SJCRH30 (cell line): ENCODE results near the gene MGMT. TPM values are rescaled to one million over a fixed set of nuclear protein-coding genes. Genes with fewer than 3 reads are reported as not detected.

Source experiments
- DNase-seq, 2 experiments: peaks; one replicate each; pipeline ENCODE4 v3.0.0-alpha.2; 2015 to 2020
- H3K27ac ChIP-seq: fragments of 250-450 bp; sonication (Bioruptor Pico); 2 replicates; pipeline ENCODE4 v1.5.1; 2020; ENCODE audit warnings: mild to moderate bottlenecking, moderate library complexity
- H3K27me3 ChIP-seq: fragments of 250-450 bp; sonication (Bioruptor Pico); 2 replicates; pipeline ENCODE4 v1.5.1; 2020; ENCODE audit warnings: mild to moderate bottlenecking, moderate library complexity
- H3K36me3 ChIP-seq: fragments of 250-450 bp; sonication (Bioruptor Pico); 2 replicates; pipeline ENCODE4 v1.5.1; 2020; ENCODE audit warnings: mild to moderate bottlenecking, moderate library complexity
- H3K4me1 ChIP-seq: fragments of 250-450 bp; sonication (Bioruptor Pico); 2 replicates; pipeline ENCODE4 v1.5.1; 2020; ENCODE audit warnings: mild to moderate bottlenecking, moderate library complexity
- H3K4me3 ChIP-seq: fragments of 250-450 bp; sonication (Bioruptor Pico); 2 replicates; pipeline ENCODE4 v1.5.1; 2020; ENCODE audit warnings: mild to moderate bottlenecking, moderate library complexity
- H3K9me3 ChIP-seq: fragments of 250-450 bp; sonication (Bioruptor Pico); replicated peaks from 2 replicates; pipeline ENCODE4 v1.5.1; 2020; ENCODE audit warnings: mild to moderate bottlenecking, moderate library complexity
- total RNA-seq: library from RNA; depleted of rRNA; stranded (reverse); fragments of >200 nt; shearing (Covaris generic); gene quantifications from 2 replicates; pipeline ENCODE4 v1.2.3, GENCODE V29; 2014

MGMT gene
- total RNA-seq, 1 experiment from 2014 or later: 1.5 TPM

DNA sequence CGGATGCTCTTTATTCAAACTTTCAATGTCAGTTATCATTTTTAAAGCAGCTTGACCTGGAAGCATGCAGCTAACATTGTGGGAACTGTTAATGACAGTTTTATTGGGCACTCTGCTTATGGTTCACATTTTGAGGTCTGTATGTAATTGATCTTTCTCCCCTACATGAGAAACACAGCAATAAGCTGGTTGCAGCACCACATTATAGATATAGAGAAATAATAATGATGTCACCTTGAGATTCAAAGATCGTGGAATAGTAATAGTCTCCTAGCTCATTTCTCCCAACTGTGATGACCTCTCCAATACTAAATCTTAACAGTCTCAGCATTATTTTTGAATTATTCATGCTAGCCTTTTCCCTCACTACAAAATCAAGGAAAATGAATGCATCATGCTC lies 22.7 kb upstream of the MGMT start:
- H3K9me3 ChIP-seq: no peaks in the 10 kb centered on the region
- H3K36me3 ChIP-seq: no peaks in the 10 kb centered on the region
- H3K4me3 ChIP-seq: no peak overlapping the region
- no peak for DNase-seq
- 0 out of 2 replicates have a peak, but pooled peaks cover 3% of the 10 kb centered on the region for H3K4me1 ChIP-seq
- no peak overlapping the region for H3K27ac ChIP-seq
- H3K27me3 ChIP-seq: 0 out of 2 replicates have a peak, but pooled peaks cover 3% of the 10 kb centered on the region

DNA sequence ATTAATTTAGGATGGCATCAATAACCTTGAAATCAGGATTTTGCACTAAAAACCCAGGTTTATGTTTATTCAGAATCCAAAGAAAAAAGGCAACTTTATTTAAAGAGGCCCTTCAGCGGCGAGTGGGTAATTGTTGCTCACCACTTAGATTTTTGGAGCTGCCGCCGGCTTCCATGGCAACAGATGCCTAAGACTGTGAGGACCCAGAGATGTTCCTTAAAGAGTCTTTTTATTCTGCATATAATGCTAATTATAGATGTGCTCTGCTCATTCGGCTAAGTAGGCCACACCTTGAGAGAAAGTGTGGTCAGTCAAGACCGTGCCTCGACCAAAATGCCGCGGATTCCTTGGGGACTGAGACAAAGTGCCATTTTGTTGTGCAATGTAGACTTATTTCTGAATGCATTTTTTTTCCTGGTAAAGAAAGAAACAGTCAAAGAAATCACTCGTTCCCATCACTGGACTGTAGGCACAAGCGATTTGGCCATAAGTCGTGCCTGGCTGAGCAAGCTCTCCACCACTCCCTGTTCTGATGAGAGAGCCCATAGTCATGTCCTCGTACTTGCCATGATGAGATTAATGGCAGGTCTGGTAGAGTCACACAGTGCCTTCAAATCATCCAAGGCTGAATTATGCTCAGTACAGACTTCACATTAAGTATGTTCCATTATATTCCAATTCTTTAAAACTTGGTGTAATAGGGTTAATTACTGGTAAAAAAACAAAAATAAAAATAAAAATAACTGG lies 21.4 kb upstream of the MGMT start:
- 0 out of 2 replicates have a peak, but pooled peaks cover 3% of the 10 kb centered on the region for H3K27me3 ChIP-seq
- H3K4me3 ChIP-seq: no peak overlapping the region
- no peak overlapping the region for H3K27ac ChIP-seq
- H3K9me3 ChIP-seq: no peaks in the 10 kb centered on the region
- DNase-seq: no peak
- 0 out of 2 replicates have a peak, but pooled peaks cover 2% of the 10 kb centered on the region for H3K4me1 ChIP-seq
- H3K36me3 ChIP-seq: no peaks in the 10 kb centered on the region

GRCh38 chr10:129446183-129446581 lies 20.9 kb upstream of the MGMT start:
- DNase-seq: no peak
- H3K27ac ChIP-seq: no peak overlapping the region
- no peaks in the 10 kb centered on the region for H3K36me3 ChIP-seq
- no peak overlapping the region for H3K4me3 ChIP-seq
- no peaks in the 10 kb centered on the region for H3K9me3 ChIP-seq
- H3K27me3 ChIP-seq: 0 out of 2 replicates have a peak, but pooled peaks cover 3% of the 10 kb centered on the region
- no peaks in the 10 kb centered on the region for H3K4me1 ChIP-seq

DNA sequence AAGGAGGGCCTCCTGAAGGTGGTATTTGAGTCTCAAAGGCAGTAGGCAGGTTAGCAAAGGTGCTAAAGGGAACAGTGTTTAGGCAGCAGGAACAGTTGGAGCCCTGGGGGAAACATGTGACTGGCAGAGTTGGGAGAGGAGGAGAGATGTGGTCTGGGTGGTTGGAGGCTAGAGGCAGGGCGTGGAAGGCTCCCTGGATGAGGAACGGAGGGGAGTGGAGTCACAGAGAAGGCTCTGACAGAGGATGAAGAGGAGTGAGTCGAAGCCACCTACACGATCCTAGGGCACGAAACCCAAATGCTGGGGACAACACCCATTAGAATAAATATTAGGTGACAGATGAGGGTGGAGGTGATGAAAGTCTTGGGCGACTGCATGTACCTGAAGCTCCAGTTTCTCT lies 19.6 kb upstream of the MGMT start:
- Histone ChIP-seq H3K9me3 (no peaks in the 10 kb centered on the region), H3K4me3 (no peak overlapping the region), H3K27me3 (0 out of 2 replicates have a peak, but pooled peaks cover 3% of the 10 kb centered on the region), H3K36me3 (no peaks in the 10 kb centered on the region), H3K4me1 (no peaks in the 10 kb centered on the region), H3K27ac (no peak overlapping the region)
- no peak for DNase-seq

DNA sequence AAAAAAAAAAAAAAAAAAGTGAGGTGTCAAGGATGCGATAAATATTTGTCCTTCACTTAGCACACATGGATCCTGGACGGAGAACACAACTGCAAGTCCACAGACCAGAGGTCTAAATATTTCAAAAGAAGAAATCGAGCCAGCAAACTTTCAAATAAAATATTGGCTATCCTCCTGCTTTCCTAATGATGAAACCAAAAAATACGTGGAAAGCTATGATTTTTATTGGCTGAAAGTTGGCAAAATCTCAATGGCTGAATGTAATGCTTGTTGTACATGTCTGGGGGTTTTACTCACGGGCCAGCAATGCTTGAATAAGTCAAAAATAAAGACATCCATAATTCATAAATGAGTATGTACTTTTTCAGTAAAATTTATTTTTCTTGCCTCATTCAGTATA lies 19.0 kb upstream of the MGMT start:
- no peaks in the 10 kb centered on the region for H3K36me3 ChIP-seq
- DNase-seq: no peak
- no peak overlapping the region for H3K4me3 ChIP-seq
- H3K9me3 ChIP-seq: no peaks in the 10 kb centered on the region
- H3K4me1 ChIP-seq: no peaks in the 10 kb centered on the region
- 0 out of 2 replicates have a peak, but pooled peaks cover 3% of the 10 kb centered on the region for H3K27me3 ChIP-seq
- no peak overlapping the region for H3K27ac ChIP-seq

DNA sequence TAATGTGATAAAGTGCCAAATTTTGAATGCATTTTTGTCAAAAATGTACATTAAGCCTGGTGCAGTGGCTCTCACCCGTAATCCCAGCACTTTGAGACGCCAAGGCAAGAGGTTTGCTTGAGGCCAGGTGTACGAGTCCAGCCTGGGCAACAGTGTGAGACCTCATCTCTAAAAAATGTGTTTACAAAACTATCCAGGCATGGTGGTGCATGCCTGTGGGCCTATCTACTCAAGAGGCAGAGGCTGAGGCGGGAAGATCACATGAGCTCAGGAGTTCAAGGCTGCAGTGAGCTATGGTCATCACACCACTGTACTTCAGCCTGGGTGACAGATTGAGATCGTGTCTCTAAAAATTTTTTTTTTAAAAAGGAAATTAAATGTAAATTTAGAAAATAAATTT lies 18.5 kb upstream of the MGMT start:
- no peaks in the 10 kb centered on the region for H3K9me3 ChIP-seq
- H3K27me3 ChIP-seq: 0 out of 2 replicates have a peak, but pooled peaks cover 2% of the 10 kb centered on the region
- H3K4me1 ChIP-seq: no peaks in the 10 kb centered on the region
- no peaks in the 10 kb centered on the region for H3K36me3 ChIP-seq
- no peak overlapping the region for H3K27ac ChIP-seq
- no peak for DNase-seq
- H3K4me3 ChIP-seq: no peak overlapping the region

DNA sequence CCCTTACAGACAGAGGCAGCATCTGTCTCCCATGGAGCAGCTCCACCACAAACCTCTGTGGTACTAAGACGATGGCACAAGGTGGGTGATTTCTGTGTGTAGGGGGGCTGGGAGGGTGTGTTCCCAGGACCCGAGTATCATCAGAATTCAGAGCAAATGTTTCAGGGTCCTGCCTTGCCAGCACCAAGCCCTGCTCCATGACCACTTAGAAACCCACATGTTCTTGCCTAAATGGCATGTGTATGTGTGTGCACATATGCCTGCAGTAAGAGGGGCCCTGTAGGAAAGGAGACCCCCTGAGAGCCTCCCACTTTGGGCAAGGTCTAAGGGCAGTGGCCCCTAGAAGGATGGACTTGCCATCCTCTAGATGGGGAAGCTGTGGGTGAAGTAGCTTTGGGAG lies 17.1 kb upstream of the MGMT start:
- Histone ChIP-seq H3K27ac (no peak overlapping the region), H3K4me1 (no peaks in the 10 kb centered on the region), H3K4me3 (no peak overlapping the region), H3K36me3 (no peaks in the 10 kb centered on the region), H3K27me3 (no peaks in the 10 kb centered on the region), H3K9me3 (no peaks in the 10 kb centered on the region)
- no peak for DNase-seq

DNA sequence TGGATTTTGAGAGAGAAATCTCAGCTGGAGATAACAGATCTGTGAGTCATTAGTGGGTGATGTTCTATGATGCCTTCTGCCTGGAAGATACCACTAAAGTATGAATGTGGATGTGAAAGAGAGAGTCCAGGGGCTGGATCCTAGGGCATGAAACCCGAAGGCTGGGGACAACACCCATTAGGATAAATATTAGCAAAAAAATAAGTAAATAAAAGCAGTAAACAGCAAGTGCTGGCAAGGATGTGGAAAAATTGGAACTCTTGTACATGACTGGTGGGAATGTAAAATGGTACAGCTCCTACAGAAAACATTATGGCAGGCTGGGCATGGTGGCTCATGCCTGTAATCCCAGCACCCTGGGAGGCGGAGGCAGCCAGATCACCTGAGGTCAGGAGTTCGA lies 16.6 kb upstream of the MGMT start:
- no peaks in the 10 kb centered on the region for H3K36me3 ChIP-seq
- H3K9me3 ChIP-seq: no peaks in the 10 kb centered on the region
- no peak overlapping the region for H3K27ac ChIP-seq
- no peaks in the 10 kb centered on the region for H3K4me1 ChIP-seq
- no peaks in the 10 kb centered on the region for H3K27me3 ChIP-seq
- no peak overlapping the region for H3K4me3 ChIP-seq
- no peak for DNase-seq

- no peak overlapping the region for H3K27ac ChIP-seq
Observed at GRCh38 chr10:129455625-129456024, 11.4 kb upstream of the MGMT start.

DNA sequence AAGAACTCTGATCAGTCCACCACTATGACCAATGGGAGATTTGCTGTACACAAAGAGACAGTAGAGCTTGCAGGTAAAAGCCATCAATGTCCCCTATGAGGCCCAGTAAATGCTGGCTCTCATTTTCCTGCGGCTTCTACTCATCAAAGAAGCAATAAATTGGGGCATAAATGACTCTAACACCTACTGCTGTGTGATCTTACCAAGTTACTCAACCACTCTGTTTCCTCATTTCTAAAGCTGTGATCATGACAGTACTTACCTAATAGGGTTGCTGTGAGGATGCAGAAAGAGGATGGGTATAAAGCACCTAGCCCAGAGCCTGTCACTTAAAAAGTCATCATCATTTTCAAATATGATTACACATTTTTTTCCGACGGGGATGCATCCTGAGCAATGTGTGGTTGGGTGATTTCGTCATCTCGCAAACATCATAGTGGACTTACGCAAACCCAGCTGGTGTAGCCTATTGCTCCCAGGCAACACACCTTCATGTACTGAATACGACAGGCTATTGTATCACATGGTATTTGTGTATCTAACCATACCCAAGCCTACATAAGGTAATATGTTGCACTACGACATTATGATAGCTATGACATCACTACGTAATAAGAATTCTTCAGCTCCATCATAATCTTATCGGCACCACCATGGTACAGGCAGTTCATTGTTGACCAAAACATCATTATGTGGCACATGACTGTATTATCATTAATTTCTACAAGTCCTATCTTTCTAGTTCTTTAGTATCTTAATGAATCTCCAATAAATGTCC lies 7.1 kb upstream of the MGMT start:
- DNase-seq: no peak
- Histone ChIP-seq H3K9me3 (no peaks in the 10 kb centered on the region), H3K27me3 (no peaks in the 10 kb centered on the region), H3K27ac (no peak overlapping the region), H3K4me1 (no peaks in the 10 kb centered on the region), H3K36me3 (no peaks in the 10 kb centered on the region), H3K4me3 (no peak overlapping the region)

More at GRCh38 chr10:129455625-129456024, 11.4 kb upstream of the MGMT start:
- no peaks in the 10 kb centered on the region for H3K36me3 ChIP-seq
- H3K27me3 ChIP-seq: no peaks in the 10 kb centered on the region
- no peaks in the 10 kb centered on the region for H3K9me3 ChIP-seq
- no peak overlapping the region for H3K4me3 ChIP-seq
- H3K4me1 ChIP-seq: no peaks in the 10 kb centered on the region
- DNase-seq: no peak

GRCh38 chr10:129462257-129462795 lies 4.7 kb upstream of the MGMT start:
- no peak for DNase-seq
- H3K36me3 ChIP-seq: no peaks in the 10 kb centered on the region
- no peak overlapping the region for H3K4me3 ChIP-seq
- no peaks in the 10 kb centered on the region for H3K9me3 ChIP-seq
- no peaks in the 10 kb centered on the region for H3K27me3 ChIP-seq
- no peak overlapping the region for H3K27ac ChIP-seq
- H3K4me1 ChIP-seq: no peaks in the 10 kb centered on the region

DNA sequence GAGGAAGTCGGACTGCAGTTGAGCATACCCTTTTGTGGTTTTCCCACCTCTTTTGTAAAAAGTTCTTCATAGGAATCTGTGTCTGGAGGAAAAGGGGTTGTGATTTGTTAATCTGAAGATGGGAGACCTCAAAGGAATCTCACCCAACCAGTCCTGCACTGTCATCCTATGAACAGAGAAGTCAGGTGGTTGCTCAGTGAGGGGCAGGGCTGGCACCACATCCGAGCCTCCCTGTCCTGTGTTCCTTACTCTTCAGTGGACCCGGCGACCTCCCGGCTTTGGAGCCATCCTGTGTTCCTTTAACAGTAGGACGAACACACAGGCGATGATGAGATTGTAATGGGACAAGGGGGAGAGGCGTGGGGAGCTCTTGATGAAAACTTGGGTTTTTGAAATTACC lies 2.8 kb upstream of the MGMT start:
- Histone ChIP-seq H3K4me1 (no peaks in the 10 kb centered on the region), H3K27ac (no peak overlapping the region), H3K36me3 (no peaks in the 10 kb centered on the region), H3K9me3 (no peaks in the 10 kb centered on the region), H3K4me3 (no peak overlapping the region), H3K27me3 (no peaks in the 10 kb centered on the region)
- DNase-seq: no peak

GRCh38 chr10:129465796-129466702 lies 992 bp upstream of the MGMT start:
- Histone ChIP-seq H3K36me3 (no peaks in the 10 kb centered on the region), H3K9me3 (no peaks in the 10 kb centered on the region), H3K27me3 (no peaks in the 10 kb centered on the region), H3K4me3 (peak overlapping the region; percentile 50), H3K27ac (no peak overlapping the region), H3K4me1 (no peaks in the 10 kb centered on the region)
- DNase-seq: no peak

DNA sequence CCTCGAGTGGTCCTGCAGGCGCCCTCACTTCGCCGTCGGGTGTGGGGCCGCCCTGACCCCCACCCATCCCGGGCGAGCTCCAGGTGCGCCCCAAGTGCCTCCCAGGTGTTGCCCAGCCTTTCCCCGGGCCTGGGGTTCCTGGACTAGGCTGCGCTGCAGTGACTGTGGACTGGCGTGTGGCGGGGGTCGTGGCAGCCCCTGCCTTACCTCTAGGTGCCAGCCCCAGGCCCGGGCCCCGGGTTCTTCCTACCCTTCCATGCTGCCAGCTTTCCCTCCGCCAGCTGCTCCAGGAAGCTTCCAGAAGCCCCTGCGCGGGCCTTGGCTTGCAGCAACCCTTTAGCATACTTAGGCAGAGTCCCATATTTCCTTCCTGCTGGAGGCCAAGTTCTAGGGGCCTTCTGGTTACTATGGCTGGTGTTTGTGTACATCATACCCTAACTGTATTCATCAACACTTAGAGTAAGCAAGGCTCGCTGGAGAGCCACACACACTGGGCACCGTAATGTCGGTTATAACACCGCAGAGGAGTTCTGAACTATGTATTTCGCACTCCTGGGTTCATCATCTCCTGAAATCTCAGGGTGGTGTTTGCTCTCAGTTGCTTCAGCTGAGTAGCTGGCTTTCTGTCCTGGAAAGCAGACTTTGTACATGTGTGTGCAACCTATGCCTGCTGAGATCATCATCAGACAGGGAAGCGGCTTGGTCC lies 471 bp downstream of the MGMT start:
- Histone ChIP-seq H3K27ac (no peak overlapping the region; the same call in 1 of the 2 replicates), H3K4me3 (peak overlapping the region; percentile 59), H3K9me3 (no peaks in the 10 kb centered on the region), H3K27me3 (no peaks in the 10 kb centered on the region), H3K4me1 (no peaks in the 10 kb centered on the region), H3K36me3 (no peaks in the 10 kb centered on the region)
- no peak for DNase-seq
